SU-DHL-6 (cell line): Measurements from ENCODE around the gene KAZN.

Experiments used
- H2AFZ ChIP-seq: fragments of 200-600 bp; sonication (generic); 2 replicates; pipeline ENCODE4 v1.6.1; 2014; ENCODE audit warnings: low read depth, mild to moderate bottlenecking, moderate library complexity, mixed read lengths, antibody characterized with exemption, low read length; ENCODE audit not compliant: severe bottlenecking
- H3F3A ChIP-seq: fragments of 200-600 bp; shearing (Covaris generic); 2 replicates; pipeline ENCODE4 v1.6.0; 2016; ENCODE audit warnings: antibody characterized with exemption, mild to moderate bottlenecking; ENCODE audit not compliant: insufficient read depth
- H3K27ac ChIP-seq: fragments of 200-600 bp; sonication (generic); 2 replicates; pipeline ENCODE4 v1.5.1; 2016; ENCODE audit warnings: low read depth, mild to moderate bottlenecking, low read length, moderate library complexity, mixed read lengths
- H3K27me3 ChIP-seq: fragments of 200-600 bp; sonication (generic), shearing (Covaris generic); 2 replicates; pipeline ENCODE4 v1.6.0; 2014; ENCODE audit warnings: mild to moderate bottlenecking, low read length
- H3K36me3 ChIP-seq: fragments of 200-600 bp; sonication (generic); 2 replicates; pipeline ENCODE4 v1.6.1; 2014; ENCODE audit warnings: mild to moderate bottlenecking, low read length, mixed read lengths
- H3K4me2 ChIP-seq: fragments of 300-600, 200-600 bp; shearing (Covaris generic), sonication (generic); 2 replicates; pipeline ENCODE4 v1.6.0; 2014; ENCODE audit warnings: low read length, low read depth, mild to moderate bottlenecking; ENCODE audit not compliant: poor library complexity, severe bottlenecking
- H3K4me3 ChIP-seq: fragments of 200-600 bp; sonication (generic); 2 replicates; pipeline ENCODE4 v1.5.1; 2014; ENCODE audit warnings: antibody characterized with exemption, low read length, mild to moderate bottlenecking, mixed read lengths; ENCODE audit not compliant: insufficient read depth, poor library complexity, severe bottlenecking
- H3K79me2 ChIP-seq: fragments of 200-600 bp; sonication (generic); 2 replicates; pipeline ENCODE4 v1.6.1; 2014; ENCODE audit warnings: mild to moderate bottlenecking, low read length, moderate library complexity; ENCODE audit not compliant: insufficient read depth
- H3K9ac ChIP-seq: fragments of 200-600 bp; sonication (generic); 2 replicates; pipeline ENCODE4 v1.7.0; 2014; ENCODE audit warnings: mild to moderate bottlenecking, low read length
- H3K9me2 ChIP-seq: fragments of 200-600 bp; sonication (generic); replicated peaks from 2 replicates; pipeline ENCODE4 v1.6.1; 2014; ENCODE audit warnings: low read length; ENCODE audit not compliant: insufficient read depth
- H3K9me3 ChIP-seq: fragments of 200-600 bp; sonication (generic); 2 replicates; pipeline ENCODE4 v1.6.1; 2014; ENCODE audit warnings: low read length, mixed read lengths; ENCODE audit not compliant: insufficient read depth
- H4K20me1 ChIP-seq: fragments of 200-600 bp; sonication (generic); 2 replicates; pipeline ENCODE4 v1.6.1; 2014; ENCODE audit warnings: low read depth, mild to moderate bottlenecking, antibody characterized with exemption, low read length, moderate library complexity, mixed read lengths
- CTCF ChIP-seq: fragments of 200-600 bp; sonication (generic); IDR thresholded peaks from one replicate; pipeline ENCODE4 v1.5.1; 2017; ENCODE audit warnings: antibody characterized with exemption, mild to moderate bottlenecking, low read length, moderate library complexity; ENCODE audit not compliant: insufficient read depth, poor library complexity, severe bottlenecking
- EZH2phosphoT487 ChIP-seq: fragments of 200-600 bp; sonication (generic), shearing (Covaris generic); conservative IDR thresholded peaks from 2 replicates; pipeline ENCODE4 v1.6.1; 2018; ENCODE audit warnings: mild to moderate bottlenecking, antibody characterized with exemption, low read length, moderate library complexity, mixed read lengths

The KAZN gene

GRCh38 chr1:14598498-14599182 lies at the start of gene KAZN:
TSS of gene KAZN (plus strand) at chr1:14598685.
- no peaks in the 10 kb centered on the region for H3K9me3 ChIP-seq
- no peaks in the 10 kb centered on the region for H3K79me2 ChIP-seq
- no peaks in the 10 kb centered on the region for H3K27me3 ChIP-seq
- no peak within 1 kb of the TSS for H3K4me2 ChIP-seq
- H3K4me3 ChIP-seq, result no peak within 1 kb of the TSS
- no peak within 1 kb of the TSS for H3K9ac ChIP-seq
- no peaks in the 10 kb centered on the region for H3F3A ChIP-seq
- H2AFZ ChIP-seq, result no peak within 1 kb of the TSS
- no peaks in the 10 kb centered on the region for H3K36me3 ChIP-seq
- no peak within 1 kb of the TSS for H3K27ac ChIP-seq
- H4K20me1 ChIP-seq, result no peaks in the 10 kb centered on the region
- TF ChIP-seq EZH2phosphoT487 (no peak), CTCF (no peak)
- H3K9me2 ChIP-seq, result no peaks in the 10 kb centered on the region

- no peaks in the 10 kb centered on the region for H3K9me2 ChIP-seq
- H4K20me1 ChIP-seq, result no peaks in the 10 kb centered on the region
- no peak overlapping the region for H3K9ac ChIP-seq
- no peak overlapping the region for H3K4me3 ChIP-seq
- TF ChIP-seq EZH2phosphoT487, result no peak
- TF ChIP-seq CTCF, result no peak
- 0 out of 2 replicates have a peak, but pooled peaks cover 3% of the 10 kb centered on the region for H3K27me3 ChIP-seq
- H2AFZ ChIP-seq, result no peak overlapping the region
- H3F3A ChIP-seq, result no peaks in the 10 kb centered on the region
- H3K79me2 ChIP-seq, result no peaks in the 10 kb centered on the region
- H3K4me2 ChIP-seq, result no peak overlapping the region
- no peaks in the 10 kb centered on the region for H3K9me3 ChIP-seq
- no peak overlapping the region for H3K27ac ChIP-seq
- H3K36me3 ChIP-seq, result no peaks in the 10 kb centered on the region
Measured at GRCh38 chr1:14549897-14550620, 48.4 kb upstream of the KAZN start.

- no peak overlapping the region for H3K4me3 ChIP-seq
- H3K27me3 ChIP-seq, result 0 out of 2 replicates have a peak, but pooled peaks cover 3% of the 10 kb centered on the region
- no peak overlapping the region for H3K9ac ChIP-seq
- H3K9me2 ChIP-seq, result no peaks in the 10 kb centered on the region
- no peak overlapping the region for H2AFZ ChIP-seq
- H3K4me2 ChIP-seq, result no peak overlapping the region
- no peaks in the 10 kb centered on the region for H3K9me3 ChIP-seq
- H3K79me2 ChIP-seq, result no peaks in the 10 kb centered on the region
- H4K20me1 ChIP-seq, result no peaks in the 10 kb centered on the region
- H3K36me3 ChIP-seq, result no peaks in the 10 kb centered on the region
- H3F3A ChIP-seq, result no peaks in the 10 kb centered on the region
- H3K27ac ChIP-seq, result no peak overlapping the region
- no peak for TF ChIP-seq EZH2phosphoT487
- no peak for TF ChIP-seq CTCF
Measured at GRCh38 chr1:14551386-14551785, 47.1 kb upstream of the KAZN start.
